UCSD-AML1 (cell line): ENCODE data around the gene NCAPG.

ENCODE experiments used
- DNase-seq: peaks from one replicate; lab custom pipeline; 2025; ENCODE audit not compliant: unreplicated experiment; lab: John Stamatoyannopoulos, UW

NCAPG gene

GRCh38 chr4:17867276-17867675 lies 56.5 kb downstream of the NCAPG start:
- DNase-seq, result no peak

GRCh38 chr4:17869327-17869726 lies 58.5 kb downstream of the NCAPG start:
- no peak for DNase-seq

GRCh38 chr4:17875402-17876070 lies 64.8 kb downstream of the NCAPG start:
- no peak for DNase-seq

GRCh38 chr4:17876943-17877342 lies 66.2 kb downstream of the NCAPG start:
- DNase-seq, result no peak

- DNase-seq, result no peak
These were observed 66.9 kb downstream of the NCAPG start for GRCh38 chr4:17877661-17878060.

- DNase-seq, result no peak
These were observed 73.3 kb downstream of the NCAPG start for GRCh38 chr4:17884063-17884462.

GRCh38 chr4:17884511-17884910 lies 73.7 kb downstream of the NCAPG start:
- DNase-seq, result no peak

GRCh38 chr4:17889692-17890091 lies 78.9 kb downstream of the NCAPG start:
- DNase-seq, result no peak

- no peak for DNase-seq
These were observed 83.6 kb downstream of the NCAPG start for GRCh38 chr4:17894421-17894820.
